ENCODE measurements around the gene TSR3. TPM values are rescaled to one million over a fixed set of nuclear protein-coding genes. Genes with fewer than 3 reads are reported as not detected.
A peak's percentile ranks its signal among the peaks of the same experiment; 100 is the strongest.

The TSR3 gene
- total RNA-seq, 2 donors from 2014 or later: 70.5 to 98.8 TPM

GRCh38 chr16:1383556-1383955 is 31.9 kb upstream of the TSR3 start:
- H3K36me3 ChIP-seq (replicated peaks in 1 of 2; ENCODE audit: insufficient read depth in 1 of 2, low read depth in 2 of 2): peaks cover 0 to 3% of the 10 kb centered on the region in 2 donors
- intact Hi-C loops (cut with DNase I): no loop called here
- ATAC-seq (no peak), DNase-seq (no peak)
- H3K4me3 ChIP-seq: no peak overlapping the region
- H3K9me3 ChIP-seq: no peaks in the 10 kb centered on the region
- H3K4me1 ChIP-seq: peaks cover 15% of the 10 kb centered on the region
- H3K27me3 ChIP-seq: no peaks in the 10 kb centered on the region
- no peak overlapping the region for H3K27ac ChIP-seq
- 90 to 100% methylated on average over 1 to 18 of the region's 18 CpGs for WGBS, 2 donors
- TF ChIP-seq, protein P1, sequence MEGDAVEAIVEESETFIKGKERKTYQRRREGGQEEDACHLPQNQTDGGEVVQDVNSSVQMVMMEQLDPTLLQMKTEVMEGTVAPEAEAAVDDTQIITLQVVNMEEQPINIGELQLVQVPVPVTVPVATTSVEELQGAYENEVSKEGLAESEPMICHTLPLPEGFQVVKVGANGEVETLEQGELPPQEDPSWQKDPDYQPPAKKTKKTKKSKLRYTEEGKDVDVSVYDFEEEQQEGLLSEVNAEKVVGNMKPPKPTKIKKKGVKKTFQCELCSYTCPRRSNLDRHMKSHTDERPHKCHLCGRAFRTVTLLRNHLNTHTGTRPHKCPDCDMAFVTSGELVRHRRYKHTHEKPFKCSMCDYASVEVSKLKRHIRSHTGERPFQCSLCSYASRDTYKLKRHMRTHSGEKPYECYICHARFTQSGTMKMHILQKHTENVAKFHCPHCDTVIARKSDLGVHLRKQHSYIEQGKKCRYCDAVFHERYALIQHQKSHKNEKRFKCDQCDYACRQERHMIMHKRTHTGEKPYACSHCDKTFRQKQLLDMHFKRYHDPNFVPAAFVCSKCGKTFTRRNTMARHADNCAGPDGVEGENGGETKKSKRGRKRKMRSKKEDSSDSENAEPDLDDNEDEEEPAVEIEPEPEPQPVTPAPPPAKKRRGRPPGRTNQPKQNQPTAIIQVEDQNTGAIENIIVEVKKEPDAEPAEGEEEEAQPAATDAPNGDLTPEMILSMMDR (IDR thresholded peaks at IDR 0.05): no peak
- no peak for TF ChIP-seq POLR2A (IDR thresholded peaks at IDR 0.05)

DNA sequence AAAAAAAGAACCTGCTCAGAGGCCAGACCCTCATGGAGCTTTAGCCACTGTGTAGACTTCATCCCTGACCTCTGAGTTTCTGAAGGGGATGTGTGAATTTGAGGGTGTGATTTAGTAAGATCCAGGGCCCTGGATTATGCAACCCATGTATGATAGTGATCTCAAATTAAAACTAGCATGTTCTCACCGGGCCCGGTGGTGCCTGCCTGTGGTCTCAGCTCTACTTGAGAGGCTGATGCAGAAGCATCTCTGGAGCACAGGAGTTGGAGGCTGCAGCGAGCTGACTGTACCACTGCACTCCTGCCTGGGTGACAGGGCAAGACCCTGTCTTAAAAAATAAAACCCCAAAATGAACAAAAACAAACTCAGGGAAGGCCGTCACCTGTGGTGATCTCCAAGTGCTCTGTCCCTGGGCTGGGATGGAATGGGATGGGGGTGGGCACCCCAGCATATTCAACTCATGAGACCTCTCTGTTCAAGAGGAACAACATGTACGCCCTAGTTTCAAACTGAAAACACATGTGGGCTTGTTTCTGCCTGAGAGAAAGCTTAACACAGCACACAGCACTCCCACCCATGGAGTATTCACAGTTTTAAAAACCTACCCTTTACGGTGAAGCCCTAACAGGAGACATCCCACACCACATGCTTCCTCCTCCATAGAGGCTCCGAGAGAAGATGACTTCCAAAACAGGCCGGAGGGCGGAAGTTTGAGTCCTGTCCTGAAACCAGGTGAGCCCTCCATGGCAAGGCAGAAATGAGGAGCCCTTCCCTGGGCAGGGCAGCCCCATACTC is 30.1 kb upstream of the TSR3 start:
- Histone ChIP-seq H3K4me1 (peaks cover 18% of the 10 kb centered on the region), H3K27me3 (no peaks in the 10 kb centered on the region), H3K9me3 (no peaks in the 10 kb centered on the region), H3K36me3 (replicated peaks in 1 of 2; ENCODE audit: insufficient read depth in 1 of 2, low read depth in 2 of 2) (peaks cover 0 to 3% of the 10 kb centered on the region in 2 donors), H3K27ac (no peak overlapping the region), H3K4me3 (no peak overlapping the region)
- intact Hi-C loops (cut with DNase I): no loop called here
- ATAC-seq (no peak), DNase-seq (no peak)
- no peak for TF ChIP-seq POLR2A (IDR thresholded peaks at IDR 0.05)
- TF ChIP-seq, protein P1 (IDR thresholded peaks at IDR 0.05): no peak
- 90 to 91% methylated on average over 5 to 9 of the region's 9 CpGs for WGBS, 2 donors

GRCh38 chr16:1380195-1380594 is 28.5 kb upstream of the TSR3 start:
- H3K27ac ChIP-seq: no peak overlapping the region
- H3K9me3 ChIP-seq: no peaks in the 10 kb centered on the region
- intact Hi-C loops (cut with DNase I): no loop called here
- H3K4me3 ChIP-seq: peak overlapping the region in 1 of 2 donors; percentile 17
- DNase-seq: no peak
- TF ChIP-seq, protein P1 (IDR thresholded peaks at IDR 0.05): no peak
- no peak for TF ChIP-seq POLR2A (IDR thresholded peaks at IDR 0.05)
- WGBS, 2 donors: 80% methylated on average over 6 to 10 of the region's 10 CpGs
- no peaks in the 10 kb centered on the region for H3K27me3 ChIP-seq
- peaks cover 0 to 3% of the 10 kb centered on the region in 2 donors for H3K36me3 ChIP-seq (replicated peaks in 1 of 2; ENCODE audit: insufficient read depth in 1 of 2, low read depth in 2 of 2)
- no peak for ATAC-seq
- H3K4me1 ChIP-seq: peaks cover 18% of the 10 kb centered on the region

GRCh38 chr16:1379304-1380076 is 27.8 kb upstream of the TSR3 start:
- intact Hi-C loops (cut with DNase I): no loop called here
- 6% methylated on average over 47 of the region's 95 CpGs; no CpG with 5 or more reads in 1 of the 2 donors for WGBS, 2 donors
- peaks cover 18% of the 10 kb centered on the region for H3K4me1 ChIP-seq
- no peaks in the 10 kb centered on the region for H3K27me3 ChIP-seq
- TF ChIP-seq, protein P1 (IDR thresholded peaks at IDR 0.05): no peak
- TF ChIP-seq POLR2A (IDR thresholded peaks at IDR 0.05): no peak
- peak overlapping the region; percentile 41 to 43 for H3K4me3 ChIP-seq
- peaks cover 0 to 3% of the 10 kb centered on the region in 2 donors for H3K36me3 ChIP-seq (replicated peaks in 1 of 2; ENCODE audit: insufficient read depth in 1 of 2, low read depth in 2 of 2)
- peak overlapping the region; percentile 25 to 87 (median 70) for H3K27ac ChIP-seq
- DNase-seq (peak; percentile 51 to 76 (median 58)), ATAC-seq (peak; percentile 80)
- no peaks in the 10 kb centered on the region for H3K9me3 ChIP-seq

All from body of pancreas (tissue), 4 donors.